Measurements from ENCODE around the gene WWC2. TPM values are rescaled to one million over a fixed set of nuclear protein-coding genes. Genes with fewer than 3 reads are reported as not detected.
"Not testable (repeated sequence)": the region's sequence is repeated elsewhere in the genome, so short reads cannot be mapped to it uniquely, and the experiment has no call there.

The WWC2 gene
- total and polyA plus RNA-seq, 2 experiments from 2014 or later: 50.5 to 74.2 TPM

DNA sequence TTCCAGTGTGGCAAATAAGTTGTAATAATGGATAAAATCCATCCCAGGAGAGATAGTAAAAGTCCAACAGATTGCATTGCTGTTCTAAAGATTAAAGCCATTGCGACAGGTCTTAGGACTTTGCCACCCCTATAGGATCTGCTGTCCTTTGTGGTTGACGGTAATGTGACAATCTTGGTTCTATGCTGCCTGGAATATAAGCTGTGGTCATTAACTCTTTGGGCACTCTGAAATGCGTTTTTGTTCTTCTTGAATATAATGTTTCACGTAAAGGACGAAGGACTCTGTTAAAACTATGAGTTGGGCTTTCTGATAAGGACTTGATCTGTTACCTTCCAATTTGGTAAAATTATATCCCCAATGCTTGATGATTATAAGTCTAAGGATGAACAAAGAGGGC lies 223.3 kb downstream of the WWC2 start, which contains the start of gene CLDN24 (continued):
- no peak for TF ChIP-seq ZNF462 (CRISPR knock-in tag; IDR thresholded peaks at IDR 0.05)
- no peak for TF ChIP-seq STAT1 (IDR thresholded peaks at IDR 0.05; ENCODE audit: unreplicated experiment)
- no peak for TF ChIP-seq EZH2phosphoT487 (IDR thresholded peaks at IDR 0.05; ENCODE audit: unreplicated experiment)
- no peak for TF ChIP-seq POLR2AphosphoS5 (IDR thresholded peaks at IDR 0.05; ENCODE audit: low read depth)
- TF ChIP-seq ZNF114 (CRISPR knock-in tag; IDR thresholded peaks at IDR 0.05): no peak
- no peak for TF ChIP-seq EZH2 (IDR thresholded peaks at IDR 0.05; ENCODE audit: low read depth, unreplicated experiment)
- no peak for TF ChIP-seq ZNF331 (CRISPR knock-in tag; IDR thresholded peaks at IDR 0.05; ENCODE audit: low read depth)

DNA sequence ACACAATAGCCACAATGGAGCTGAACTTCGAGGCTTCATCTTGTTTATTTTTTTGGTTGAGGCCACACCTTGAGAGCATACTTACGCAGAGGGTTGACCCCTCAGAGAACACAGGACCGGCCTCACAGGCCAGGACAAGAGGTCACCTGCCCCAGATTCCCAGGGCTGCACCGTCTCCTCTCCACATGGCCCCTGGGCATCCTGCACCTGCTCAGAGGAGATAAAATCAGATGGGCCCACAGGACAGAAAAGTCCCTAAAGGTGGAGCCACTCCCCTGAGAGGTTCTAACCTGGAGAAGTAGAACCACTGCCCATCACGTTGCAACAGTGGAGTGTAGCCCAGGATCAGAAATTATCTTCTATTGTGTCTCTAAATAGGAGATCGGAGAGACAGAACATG lies 224.2 kb downstream of the WWC2 start:
- Mint-ChIP-seq H3K27ac (no peak overlapping the region), H3K4me3 (no peak overlapping the region), H3K36me3 (ENCODE audit: low read depth) (peaks cover 19% of the 10 kb centered on the region; the same call in 2 of the 3 replicates), H3K27me3 (ENCODE audit: insufficient read depth, low read depth, poor library complexity) (peaks cover 22% of the 10 kb centered on the region), H3K4me1 (no peaks in the 10 kb centered on the region), H3K9me3 (peaks cover 21% of the 10 kb centered on the region)
- H3K36me3 ChIP-seq (ENCODE audit: insufficient read depth): no peaks in the 10 kb centered on the region
- no peak overlapping the region for H3K4me3 ChIP-seq
- peak; percentile 15; the same call in 2 of the 3 replicates for ATAC-seq
- no peak overlapping the region for H3K27ac ChIP-seq (ENCODE audit: low read depth)
- 0 out of 2 replicates have a peak, but pooled peaks cover 5% of the 10 kb centered on the region for H3F3A ChIP-seq (replicated peaks; ENCODE audit: low read depth)
- H3K4me2 ChIP-seq: no peak overlapping the region
- H3K9me2 ChIP-seq (ENCODE audit: insufficient read depth): no peaks in the 10 kb centered on the region
- H3K27me3 ChIP-seq (ENCODE audit: insufficient read depth): no peaks in the 10 kb centered on the region
- no peak for TF ChIP-seq ZNF114 (CRISPR knock-in tag; IDR thresholded peaks at IDR 0.05)
- TF ChIP-seq NANOG (IDR thresholded peaks at IDR 0.05; ENCODE audit: borderline replicate concordance): no peak
- TF ChIP-seq POLR2AphosphoS5 (IDR thresholded peaks at IDR 0.05; ENCODE audit: low read depth): no peak
- TF ChIP-seq, protein P1, sequence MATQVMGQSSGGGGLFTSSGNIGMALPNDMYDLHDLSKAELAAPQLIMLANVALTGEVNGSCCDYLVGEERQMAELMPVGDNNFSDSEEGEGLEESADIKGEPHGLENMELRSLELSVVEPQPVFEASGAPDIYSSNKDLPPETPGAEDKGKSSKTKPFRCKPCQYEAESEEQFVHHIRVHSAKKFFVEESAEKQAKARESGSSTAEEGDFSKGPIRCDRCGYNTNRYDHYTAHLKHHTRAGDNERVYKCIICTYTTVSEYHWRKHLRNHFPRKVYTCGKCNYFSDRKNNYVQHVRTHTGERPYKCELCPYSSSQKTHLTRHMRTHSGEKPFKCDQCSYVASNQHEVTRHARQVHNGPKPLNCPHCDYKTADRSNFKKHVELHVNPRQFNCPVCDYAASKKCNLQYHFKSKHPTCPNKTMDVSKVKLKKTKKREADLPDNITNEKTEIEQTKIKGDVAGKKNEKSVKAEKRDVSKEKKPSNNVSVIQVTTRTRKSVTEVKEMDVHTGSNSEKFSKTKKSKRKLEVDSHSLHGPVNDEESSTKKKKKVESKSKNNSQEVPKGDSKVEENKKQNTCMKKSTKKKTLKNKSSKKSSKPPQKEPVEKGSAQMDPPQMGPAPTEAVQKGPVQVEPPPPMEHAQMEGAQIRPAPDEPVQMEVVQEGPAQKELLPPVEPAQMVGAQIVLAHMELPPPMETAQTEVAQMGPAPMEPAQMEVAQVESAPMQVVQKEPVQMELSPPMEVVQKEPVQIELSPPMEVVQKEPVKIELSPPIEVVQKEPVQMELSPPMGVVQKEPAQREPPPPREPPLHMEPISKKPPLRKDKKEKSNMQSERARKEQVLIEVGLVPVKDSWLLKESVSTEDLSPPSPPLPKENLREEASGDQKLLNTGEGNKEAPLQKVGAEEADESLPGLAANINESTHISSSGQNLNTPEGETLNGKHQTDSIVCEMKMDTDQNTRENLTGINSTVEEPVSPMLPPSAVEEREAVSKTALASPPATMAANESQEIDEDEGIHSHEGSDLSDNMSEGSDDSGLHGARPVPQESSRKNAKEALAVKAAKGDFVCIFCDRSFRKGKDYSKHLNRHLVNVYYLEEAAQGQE (IDR thresholded peaks at IDR 0.05; ENCODE audit: unreplicated experiment): no peak
- no peak for TF ChIP-seq CREB1 (CRISPR knock-in tag; IDR thresholded peaks at IDR 0.05; ENCODE audit: low read depth)
- H2AFZ ChIP-seq: no peak overlapping the region
- DNase-seq (ENCODE audit: low spot score): no peak
- no peaks in the 10 kb centered on the region for H3K4me1 ChIP-seq (ENCODE audit: insufficient read depth)
- H3K79me2 ChIP-seq (replicated peaks; ENCODE audit: insufficient read depth): no peaks in the 10 kb centered on the region
- peaks cover 4% of the 10 kb centered on the region; the same call in 1 of the 2 replicates for H4K20me1 ChIP-seq (replicated peaks; ENCODE audit: insufficient read depth)

GRCh38 chr4:183324056-183324455 lies 225.0 kb downstream of the WWC2 start:
- H3K36me3 ChIP-seq (ENCODE audit: insufficient read depth); DNase-seq (ENCODE audit: low spot score); H3K4me1 ChIP-seq (ENCODE audit: insufficient read depth); H3K4me3 ChIP-seq; H3K27ac ChIP-seq (ENCODE audit: low read depth); H3K27me3 ChIP-seq (ENCODE audit: insufficient read depth); H2AFZ ChIP-seq; H3K79me2 ChIP-seq (replicated peaks; ENCODE audit: insufficient read depth); H3F3A ChIP-seq (replicated peaks; ENCODE audit: low read depth); H3K27ac Mint-ChIP-seq; H3K4me2 ChIP-seq; H3K9me2 ChIP-seq (ENCODE audit: insufficient read depth); H4K20me1 ChIP-seq (replicated peaks; ENCODE audit: insufficient read depth); H3K4me1 Mint-ChIP-seq; H3K4me3 Mint-ChIP-seq; ATAC-seq: not testable (repeated sequence)
- H3K36me3 Mint-ChIP-seq (ENCODE audit: low read depth): peaks cover 17% of the 10 kb centered on the region; the same call in 2 of the 3 replicates
- peaks cover 21% of the 10 kb centered on the region for H3K9me3 Mint-ChIP-seq
- peaks cover 22% of the 10 kb centered on the region for H3K27me3 Mint-ChIP-seq (ENCODE audit: insufficient read depth, low read depth, poor library complexity)
